Colonic mucosa (tissue), 4 donors: ENCODE data around the gene CST3. TPM values are rescaled to one million over a fixed set of nuclear protein-coding genes. Genes with fewer than 3 reads are reported as not detected.

Source experiments
- DNase-seq: peaks from one replicate; pipeline ENCODE4 v3.0.0-alpha.2; 2020
- H3K27ac ChIP-seq: fragments of 200-600 bp; one replicate; pipeline ENCODE4 v1.8.0; 2021
- H3K27me3 ChIP-seq: fragments of 200-600 bp; one replicate; pipeline ENCODE4 v1.8.0; 2021
- H3K36me3 ChIP-seq: fragments of 200-600 bp; one replicate; pipeline ENCODE4 v1.8.0; 2021
- H3K4me1 ChIP-seq: fragments of 200-600 bp; one replicate; pipeline ENCODE4 v1.8.0; 2021; ENCODE audit warnings: mild to moderate bottlenecking
- H3K4me3 ChIP-seq: fragments of 200-600 bp; one replicate; pipeline ENCODE4 v1.8.0; 2021
- H3K9ac ChIP-seq, 2 donors: one replicate each; pipeline ENCODE4 v1.7.0; 2013; ENCODE audit warnings: control low read depth in 2 of 2, low read depth in 2 of 2, low read length in 2 of 2
- H3K9me3 ChIP-seq: fragments of 200-600 bp; one replicate; pipeline ENCODE4 v1.8.0; 2021
- CTCF ChIP-seq: fragments of 200-600 bp; IDR thresholded peaks from one replicate; pipeline ENCODE4 v1.8.0; 2022; ENCODE audit warnings: antibody characterized with exemption, mild to moderate bottlenecking
- intact Hi-C: fragments of 100-400 bp; cut with DNase I; formaldehyde crosslinking; loops from one replicate; pipeline ENCODE4 v1.14.1; 2022
- total RNA-seq, 2 donors: library from RNA; stranded (reverse); fragmentation: NEBNext Ultra II Directional in 1 of 2; extraction: Animal tissue kit (Norgen Biotek cat#: 25700) in 1 of 2; gene quantifications; one replicate each; pipeline ENCODE4 v1.2.1, GENCODE V29; 2021
- donor health status: healthy.
- donor health status: DM: no; HTN: no; CAD: no.
- donor health status: DM: no; HTN: no; CAD: no.

CST3 gene
- total RNA-seq, 2 donors from 2014 or later = 606 to 666 TPM

- H3K9ac ChIP-seq = no peak overlapping the region
- H3K4me1 ChIP-seq = peaks cover 5% of the 10 kb centered on the region
- DNase-seq = no peak
- H3K36me3 ChIP-seq = no peaks in the 10 kb centered on the region
- no peaks in the 10 kb centered on the region for H3K9me3 ChIP-seq
- H3K27ac ChIP-seq = no peak overlapping the region
- intact Hi-C loops = no loop called here
- TF ChIP-seq CTCF = no peak
- no peaks in the 10 kb centered on the region for H3K27me3 ChIP-seq
- H3K4me3 ChIP-seq = no peak overlapping the region
Measured at GRCh38 chr20:23631981-23632710, 5.6 kb downstream of the CST3 start.

GRCh38 chr20:23631226-23631822 is 6.4 kb downstream of the CST3 start:
- Histone ChIP-seq H3K4me1 (no peaks in the 10 kb centered on the region), H3K9me3 (no peaks in the 10 kb centered on the region), H3K27ac (no peak overlapping the region), H3K4me3 (no peak overlapping the region), H3K9ac (no peak overlapping the region), H3K27me3 (no peaks in the 10 kb centered on the region), H3K36me3 (no peaks in the 10 kb centered on the region)
- TF ChIP-seq CTCF = no peak
- no peak for DNase-seq
- intact Hi-C loops = no loop called here

GRCh38 chr20:23630392-23630849 is 7.3 kb downstream of the CST3 start:
- no peak for DNase-seq
- Histone ChIP-seq H3K27ac (peak overlapping the region; percentile 23), H3K4me1 (no peaks in the 10 kb centered on the region), H3K27me3 (no peaks in the 10 kb centered on the region), H3K9me3 (no peaks in the 10 kb centered on the region), H3K4me3 (no peak overlapping the region), H3K36me3 (no peaks in the 10 kb centered on the region), H3K9ac (no peak overlapping the region)
- intact Hi-C loops = no loop called here
- TF ChIP-seq CTCF = no peak

- DNase-seq = no peak
- Histone ChIP-seq H3K4me1 (no peaks in the 10 kb centered on the region), H3K27me3 (no peaks in the 10 kb centered on the region), H3K4me3 (no peak overlapping the region), H3K9me3 (no peaks in the 10 kb centered on the region), H3K36me3 (no peaks in the 10 kb centered on the region), H3K27ac (peak overlapping the region; percentile 51), H3K9ac (no peak overlapping the region)
- TF ChIP-seq CTCF = no peak
- intact Hi-C loops = no loop called here
Measured at GRCh38 chr20:23629542-23630391, 8.0 kb downstream of the CST3 start.

- no peaks in the 10 kb centered on the region for H3K9me3 ChIP-seq
- no peaks in the 10 kb centered on the region for H3K4me1 ChIP-seq
- peak overlapping the region; percentile 51 for H3K27ac ChIP-seq
- no peaks in the 10 kb centered on the region for H3K27me3 ChIP-seq
- no peak for TF ChIP-seq CTCF
- H3K9ac ChIP-seq = no peak overlapping the region
- no peaks in the 10 kb centered on the region for H3K36me3 ChIP-seq
- H3K4me3 ChIP-seq = no peak overlapping the region
- intact Hi-C loops = no loop called here
- peak; percentile 81 for DNase-seq
Measured at GRCh38 chr20:23629017-23629541, 8.7 kb downstream of the CST3 start.
